HG02943 (cell line): ENCODE data around the gene TNS4.

ENCODE experiments used
- ATAC-seq: cut with Tn5 transposase; IDR thresholded peaks from one replicate; pipeline ENCODE4 v1.9.1; 2021; ENCODE audit warnings: mild to moderate bottlenecking, low read depth, moderate library complexity; ENCODE audit not compliant: unreplicated experiment

Gene TNS4

DNA sequence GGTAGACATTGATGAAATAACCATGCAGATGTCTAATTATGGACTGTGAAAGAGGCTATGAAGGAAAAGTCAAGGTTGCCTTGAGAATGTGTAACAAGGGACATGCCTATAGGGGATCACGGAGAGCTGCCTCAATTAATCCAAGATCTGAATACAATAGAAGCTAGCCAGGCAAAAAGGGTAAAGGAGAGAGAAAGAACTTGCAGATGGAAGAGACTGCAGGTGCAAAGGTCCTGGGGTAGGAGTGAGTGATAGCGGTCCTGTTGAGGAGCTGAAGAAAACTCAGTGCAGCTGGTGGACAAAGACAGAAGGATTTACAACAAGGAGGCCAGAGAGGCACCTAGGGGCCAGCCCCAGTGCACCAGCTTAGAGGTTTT, 15.9 kb upstream of the TNS4 start:
- ATAC-seq: no peak

- ATAC-seq: no peak
Observed at GRCh38 chr17:40516581-40517285, 15.3 kb upstream of the TNS4 start.

DNA sequence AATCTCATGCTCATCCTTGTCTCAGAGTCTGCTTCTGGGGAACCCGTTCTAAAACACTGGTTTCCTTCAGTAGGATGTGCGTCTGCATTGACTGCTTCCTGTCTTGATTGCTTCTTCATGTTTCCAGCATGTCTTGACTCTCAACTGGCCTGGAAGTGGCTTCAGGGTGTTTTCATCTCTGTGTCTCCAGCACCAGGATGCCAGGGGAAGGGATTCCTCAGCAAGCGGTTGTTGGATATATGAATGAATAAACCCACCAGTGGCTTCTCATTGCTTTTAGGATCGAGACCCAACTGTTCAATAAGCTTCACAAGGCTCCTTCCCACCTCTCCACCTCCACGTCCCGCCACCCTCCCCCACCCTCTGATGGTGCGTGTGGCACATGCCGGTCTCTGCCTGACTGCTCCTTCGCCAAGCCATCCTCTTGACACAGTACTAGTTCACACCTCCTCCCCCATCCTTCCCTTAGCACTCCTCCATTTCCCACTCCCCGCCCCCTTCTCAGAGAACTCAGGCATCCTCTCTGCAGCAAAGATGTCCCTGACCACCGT, 14.1 kb upstream of the TNS4 start:
- no peak for ATAC-seq

GRCh38 chr17:40515011-40515410, 13.6 kb upstream of the TNS4 start:
- no peak for ATAC-seq

DNA sequence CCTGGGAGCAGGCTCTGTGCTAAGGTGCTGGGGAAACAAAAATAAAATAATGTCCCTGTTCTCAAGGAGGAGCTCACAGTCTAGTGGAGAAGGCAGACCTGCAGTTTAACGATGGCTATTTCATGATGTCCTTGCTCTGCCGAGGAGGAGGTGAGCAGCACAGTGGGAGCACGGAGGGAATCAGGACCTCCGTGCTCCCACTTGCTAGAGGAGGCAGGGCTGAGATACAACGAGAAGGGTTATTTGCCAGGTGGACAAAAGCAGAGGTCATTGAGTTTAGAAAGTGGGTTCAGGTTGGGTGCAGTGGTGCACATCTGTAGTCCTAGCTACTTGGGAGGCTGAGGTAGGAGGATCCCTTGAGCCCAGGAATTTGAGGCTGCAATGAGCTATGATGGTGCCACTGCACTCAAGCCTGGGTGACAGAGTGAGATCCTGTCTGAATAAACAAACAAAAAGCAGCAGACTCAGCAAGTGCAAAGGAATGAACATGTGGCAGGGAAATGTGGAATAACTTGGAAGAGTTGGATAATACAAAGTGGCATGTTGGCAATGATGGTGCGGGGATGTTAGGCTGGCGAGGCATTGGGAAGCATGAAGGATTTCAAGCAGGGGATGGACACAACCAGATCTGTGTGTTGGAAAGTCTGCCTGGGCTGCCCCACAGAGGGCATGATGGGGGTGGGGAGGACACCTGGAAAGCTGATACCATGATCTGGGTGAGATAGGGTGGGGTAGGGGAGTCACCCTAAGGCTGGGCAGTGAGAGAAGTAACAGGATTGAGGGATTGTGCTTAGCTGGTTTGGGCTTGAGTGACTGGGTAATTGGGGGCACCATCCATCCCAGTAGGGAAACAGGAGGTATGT, 12.8 kb upstream of the TNS4 start:
- no peak for ATAC-seq

GRCh38 chr17:40511667-40512220, 10.3 kb upstream of the TNS4 start:
- ATAC-seq: no peak

GRCh38 chr17:40511136-40511535, 9.7 kb upstream of the TNS4 start:
- ATAC-seq: no peak

DNA sequence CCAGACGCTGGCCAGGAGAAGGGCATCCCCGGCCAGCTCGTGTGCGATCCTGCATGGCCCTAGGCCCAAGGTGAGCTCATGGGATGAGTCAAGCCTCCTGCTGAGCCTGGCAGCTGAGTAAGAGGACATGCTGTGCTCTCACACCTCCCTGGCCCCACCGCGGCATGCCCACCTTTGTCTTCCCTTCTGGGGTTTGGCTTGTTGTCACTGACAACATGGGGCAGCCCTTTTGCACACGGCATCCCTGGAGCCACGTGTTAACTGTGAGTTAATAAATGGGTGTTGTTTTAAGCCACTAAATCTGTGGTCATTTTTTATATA, 8.9 kb upstream of the TNS4 start:
- no peak for ATAC-seq

- no peak for ATAC-seq
Observed at GRCh38 chr17:40509626-40510327, 8.4 kb upstream of the TNS4 start.

- ATAC-seq: no peak
Observed at GRCh38 chr17:40506786-40507185, 5.4 kb upstream of the TNS4 start.

DNA sequence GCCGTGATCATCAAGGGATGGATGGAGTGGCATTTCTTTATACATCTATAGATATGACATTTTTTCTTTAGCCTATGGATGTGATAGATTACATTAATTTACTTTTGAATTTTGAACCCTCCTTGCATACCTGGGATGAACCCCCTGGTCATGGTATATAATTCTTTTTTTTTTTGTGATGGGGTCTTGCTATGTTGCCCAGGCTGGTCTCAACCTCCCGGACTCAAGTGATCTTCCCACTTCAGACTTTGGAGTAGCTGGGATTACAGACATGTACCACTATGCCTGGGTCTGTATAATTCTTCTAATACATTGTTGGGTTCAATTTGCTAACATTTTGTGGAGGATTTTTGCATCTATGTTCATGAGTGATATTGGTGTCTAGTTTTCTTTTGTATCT, 1.7 kb upstream of the TNS4 start:
- no peak for ATAC-seq

GRCh38 chr17:40502716-40503115, 1.3 kb upstream of the TNS4 start:
- ATAC-seq: no peak

DNA sequence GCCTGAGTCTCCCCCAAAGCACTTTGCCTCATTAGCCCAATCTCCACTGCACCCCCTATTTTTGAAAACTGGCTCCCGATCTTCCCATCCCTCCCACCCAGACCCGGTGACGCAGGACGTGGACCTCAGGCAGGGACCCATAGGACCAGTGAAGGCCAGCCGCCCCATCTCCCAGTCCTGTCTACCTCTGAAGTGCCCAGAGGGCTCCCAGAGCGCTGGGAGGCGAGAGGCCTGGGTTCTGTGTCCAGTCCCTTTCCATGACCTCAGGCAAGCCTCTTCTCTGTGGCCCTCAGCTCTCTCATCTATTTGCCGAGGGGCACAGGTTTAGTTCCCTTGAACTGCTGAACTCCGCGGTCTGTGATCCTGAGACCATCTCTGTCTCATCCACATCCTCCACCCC, 714 bp downstream of the TNS4 start:
- no peak for ATAC-seq

DNA sequence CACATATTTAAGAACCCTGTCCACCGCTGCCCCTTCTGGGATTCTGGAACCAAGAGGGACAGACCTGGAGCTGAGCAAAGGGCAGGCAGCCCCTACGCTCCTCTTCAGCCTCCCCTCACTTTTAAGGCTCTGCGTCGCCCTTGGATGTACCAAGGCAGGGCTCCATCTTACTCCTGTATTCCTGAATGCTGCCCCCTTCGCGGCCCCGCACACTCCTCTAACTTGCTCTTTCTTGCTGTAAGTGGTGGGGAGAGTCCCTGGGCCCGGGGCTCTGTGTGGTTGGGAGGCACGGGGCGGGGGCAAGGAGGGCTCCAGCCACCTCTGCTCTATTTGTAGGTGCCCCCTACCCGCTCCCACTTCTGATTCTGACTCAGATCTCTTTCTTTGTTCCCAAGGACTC, 1.2 kb downstream of the TNS4 start:
- no peak for ATAC-seq

DNA sequence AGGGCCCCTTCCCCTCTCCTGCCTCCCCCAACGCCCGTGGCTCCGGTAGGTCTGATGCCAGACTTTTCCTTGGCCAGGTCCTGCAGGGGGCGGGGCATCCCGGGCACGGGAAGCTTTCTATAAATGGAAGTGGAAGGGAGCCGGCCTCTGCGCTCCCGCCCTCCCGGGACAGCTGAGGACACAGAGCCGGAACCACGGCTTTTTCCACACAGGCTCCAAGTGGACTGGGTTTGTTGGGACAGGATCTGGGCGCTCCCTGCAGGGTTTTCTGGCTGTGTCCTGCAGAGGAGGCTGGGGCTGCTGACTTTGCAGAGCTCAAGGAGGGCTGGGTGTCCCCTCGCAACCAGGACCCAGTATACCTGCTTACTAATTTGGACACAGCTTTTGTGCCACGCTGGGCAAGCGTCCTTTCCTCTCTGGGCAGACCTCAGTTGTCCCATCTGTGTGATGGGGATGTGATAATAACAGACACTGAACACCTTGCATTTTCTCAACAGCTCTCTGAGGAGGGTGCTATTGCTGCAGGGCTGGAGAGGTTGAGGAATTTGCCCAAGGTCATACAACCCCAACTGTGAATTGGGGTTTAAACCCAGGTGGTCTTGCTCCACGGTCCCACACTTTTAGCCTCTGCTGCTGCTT, 1.8 kb downstream of the TNS4 start:
- ATAC-seq: no peak

DNA sequence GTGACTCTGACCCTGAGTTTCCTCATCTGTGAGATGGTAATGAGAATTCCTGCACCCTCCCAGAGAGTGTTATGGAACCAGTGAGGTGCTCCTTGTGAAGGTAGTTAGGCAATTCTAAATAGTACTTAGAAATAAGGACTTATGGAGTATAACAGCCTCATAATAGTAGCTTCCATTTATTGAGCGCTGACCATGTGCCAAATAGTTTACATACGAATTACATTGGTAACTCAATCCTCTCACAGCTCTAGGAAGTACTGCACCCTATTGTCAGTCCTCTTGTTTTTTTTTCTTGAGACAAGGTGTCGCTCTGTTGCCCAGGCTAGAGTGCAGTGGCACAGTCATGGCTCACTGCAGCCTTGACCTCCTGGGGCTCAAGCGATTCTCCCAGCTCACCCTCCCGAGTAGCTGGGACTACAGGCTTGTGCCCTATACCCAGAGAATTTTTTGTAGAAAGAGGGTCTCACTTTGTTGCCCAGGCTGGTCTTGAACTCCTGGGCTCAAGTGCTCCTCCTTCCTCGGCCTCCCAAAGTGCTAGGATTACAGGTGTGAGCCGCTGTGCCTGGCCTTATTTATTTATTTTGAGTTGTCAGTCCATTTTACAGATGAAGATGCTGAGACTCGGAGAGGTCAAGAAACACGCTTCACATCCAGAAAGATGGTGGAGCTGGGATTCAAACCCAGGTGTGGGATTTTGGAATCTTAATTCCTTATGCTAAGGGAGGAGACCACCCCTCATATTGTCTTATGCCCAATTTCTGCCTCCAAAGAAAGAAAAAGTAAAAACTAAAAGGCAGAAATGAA, 2.9 kb downstream of the TNS4 start:
- ATAC-seq: no peak

- ATAC-seq: no peak
Observed at GRCh38 chr17:40497695-40498094, 3.7 kb downstream of the TNS4 start.

- no peak for ATAC-seq
Observed at GRCh38 chr17:40496634-40497420, 4.6 kb downstream of the TNS4 start.

DNA sequence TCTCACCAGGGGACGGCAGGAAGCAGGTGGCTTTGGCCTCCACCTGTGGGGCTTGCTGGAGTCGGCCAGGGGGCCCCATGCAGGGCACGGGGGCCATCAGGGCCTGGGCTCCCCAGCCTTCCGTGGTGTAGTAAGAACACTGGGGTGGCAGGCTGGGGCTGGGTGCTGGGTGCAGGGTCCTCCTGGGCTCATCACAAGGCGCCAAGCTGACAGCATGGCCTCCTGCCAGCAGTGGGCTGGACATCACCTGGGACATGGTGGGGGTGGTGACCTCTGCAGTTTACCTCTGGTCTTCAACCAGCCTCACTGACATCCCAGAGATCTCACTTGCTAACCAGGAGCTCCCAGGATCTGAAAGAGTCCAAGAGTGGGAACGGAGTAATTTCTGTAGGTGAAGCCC, 5.3 kb downstream of the TNS4 start:
- no peak for ATAC-seq
